Retinal pigment epithelial cell (primary cell): ENCODE measurements around the gene APC.
"Not testable (repeated sequence)": the region's sequence is repeated elsewhere in the genome, so short reads cannot be mapped to it uniquely, and the experiment has no call there.

Experiments
- DNase-seq: peaks from one replicate; pipeline ENCODE4 v3.0.0-alpha.2; 2010; ENCODE audit warnings: low read depth
- H3K4me3 ChIP-seq: 2 replicates; pipeline ENCODE4 v1.5.1; 2011; ENCODE audit warnings: mild to moderate bottlenecking, low read length, control low read depth, moderate library complexity
- CTCF ChIP-seq: conservative IDR thresholded peaks from 2 replicates; pipeline ENCODE4 v1.5.1; 2011; ENCODE audit warnings: low read depth, low read length, control low read depth, inconsistent platforms

Gene APC

GRCh38 chr5:112885001-112885400 lies 147.3 kb downstream of the APC start:
- no peak for TF ChIP-seq CTCF
- H3K4me3 ChIP-seq, result no peak overlapping the region
- DNase-seq, result peak; percentile 17

- H3K4me3 ChIP-seq, result no peak overlapping the region
- TF ChIP-seq CTCF, result no peak
- DNase-seq, result no peak
Observed at GRCh38 chr5:112886975-112887374, 149.3 kb downstream of the APC start.

GRCh38 chr5:112892066-112892465 lies 154.4 kb downstream of the APC start:
- not testable (repeated sequence) for H3K4me3 ChIP-seq, DNase-seq

- no peak for DNase-seq
- no peak for TF ChIP-seq CTCF
- no peak overlapping the region for H3K4me3 ChIP-seq
Observed at GRCh38 chr5:112892776-112893175, 155.1 kb downstream of the APC start.

- DNase-seq, result no peak
- no peak overlapping the region for H3K4me3 ChIP-seq
- no peak for TF ChIP-seq CTCF
Observed at GRCh38 chr5:112895682-112896081, 158.0 kb downstream of the APC start.
